Naive B cell (primary cell): ENCODE data around the gene UNC13B. TPM values are rescaled to one million over a fixed set of nuclear protein-coding genes. Genes with fewer than 3 reads are reported as not detected.
"Not testable (repeated sequence)": the region's sequence is repeated elsewhere in the genome, so short reads cannot be mapped to it uniquely, and the experiment has no call there.

Source experiments
- ATAC-seq, 2 donors: fragments of 150-1000 bp; cut with Tn5 transposase; 2 replicates each; pipeline ENCODE4 v1.10.0; 2021; ENCODE audit warnings: low read depth in 2 of 2, mild to moderate bottlenecking in 2 of 2, moderate library complexity in 2 of 2
- DNase-seq: peaks from one replicate; pipeline ENCODE4 v3.0.0; 2022
- H3K27ac Mint-ChIP-seq, 6 donors: one replicate each; pipeline ENCODE4 v1.8.0; 2020 to 2022; ENCODE audit warnings: mild to moderate bottlenecking in 6 of 6, mixed read lengths in 6 of 6, moderate library complexity in 5 of 6, inconsistent platforms in 2 of 6
- H3K27me3 Mint-ChIP-seq, 3 donors: one replicate each; pipeline ENCODE4 v1.8.0; 2021 to 2022; ENCODE audit warnings: mixed read lengths in 3 of 3, mild to moderate bottlenecking in 1 of 3
- H3K36me3 Mint-ChIP-seq, 2 donors: one replicate each; pipeline ENCODE4 v1.8.0; 2020 to 2022; ENCODE audit warnings: mixed read lengths in 2 of 2, inconsistent platforms in 1 of 2, mild to moderate bottlenecking in 1 of 2
- H3K4me1 Mint-ChIP-seq, 3 donors: one replicate each; pipeline ENCODE4 v1.8.0; 2020 to 2022; ENCODE audit warnings: mixed read lengths in 3 of 3, inconsistent platforms in 1 of 3, mild to moderate bottlenecking in 1 of 3, moderate library complexity in 1 of 3
- H3K4me3 Mint-ChIP-seq, 8 donors: one replicate each; pipeline ENCODE4 v1.8.0; 2020 to 2022; ENCODE audit warnings: mild to moderate bottlenecking in 8 of 8, mixed read lengths in 8 of 8, moderate library complexity in 8 of 8, inconsistent platforms in 2 of 8
- H3K9me3 Mint-ChIP-seq, 7 donors: one replicate each; pipeline ENCODE4 v1.8.0; 2020 to 2022; ENCODE audit warnings: mixed read lengths in 7 of 7, mild to moderate bottlenecking in 5 of 7, inconsistent platforms in 2 of 7, moderate library complexity in 1 of 7
- polyA plus RNA-seq, 6 donors: library from polyadenylated mRNA; unstranded; fragments of 300-500 nt; fragmentation: Illumina TruSeq; gene quantifications; one replicate each; pipeline ENCODE4 v1.2.3, GENCODE V29; 2021; ENCODE audit warnings: low read depth in 6 of 6

UNC13B gene
- polyA plus RNA-seq, 6 donors from 2014 or later = 0.12 TPM; not detected in 5

GRCh38 chr9:35404865-35405264 is 243.1 kb downstream of the UNC13B start:
- no peak for DNase-seq
- H3K4me3 Mint-ChIP-seq = no peak overlapping the region
- H3K27me3 Mint-ChIP-seq = peaks cover 4 to 28% (median 20%) of the 10 kb centered on the region in 3 donors
- peaks cover 0 to 3% (median 0%) of the 10 kb centered on the region in 7 donors for H3K9me3 Mint-ChIP-seq
- H3K36me3 Mint-ChIP-seq = no peaks in the 10 kb centered on the region
- no peak overlapping the region for H3K27ac Mint-ChIP-seq
- H3K4me1 Mint-ChIP-seq = peaks cover 0 to 8% (median 5%) of the 10 kb centered on the region in 3 donors
- ATAC-seq = no peak

GRCh38 chr9:35406183-35406959 is 244.6 kb downstream of the UNC13B start:
- Mint-ChIP-seq H3K4me3 (peak overlapping the region in 1 of 8 donors; percentile 56), H3K27me3 (peaks cover 4 to 29% (median 21%) of the 10 kb centered on the region in 3 donors), H3K36me3 (no peaks in the 10 kb centered on the region), H3K4me1 (peaks cover 0 to 8% (median 5%) of the 10 kb centered on the region in 3 donors), H3K9me3 (peaks cover 0 to 3% (median 0%) of the 10 kb centered on the region in 7 donors), H3K27ac (no peak overlapping the region)
- ATAC-seq = peak in 1 of 2 donors; percentile 47
- no peak for DNase-seq

- DNase-seq (no peak), ATAC-seq (peak; percentile 41 to 63)
- peaks cover 10 to 42% (median 35%) of the 10 kb centered on the region in 3 donors for H3K27me3 Mint-ChIP-seq
- H3K4me1 Mint-ChIP-seq = peaks cover 0 to 8% (median 5%) of the 10 kb centered on the region in 3 donors
- peaks cover 0 to 3% (median 0%) of the 10 kb centered on the region in 7 donors for H3K9me3 Mint-ChIP-seq
- no peaks in the 10 kb centered on the region for H3K36me3 Mint-ChIP-seq
- no peak overlapping the region for H3K27ac Mint-ChIP-seq
- no peak overlapping the region for H3K4me3 Mint-ChIP-seq
Measured at GRCh38 chr9:35407846-35408245, 246.0 kb downstream of the UNC13B start.

GRCh38 chr9:35409434-35409833 is 247.6 kb downstream of the UNC13B start:
- H3K27me3 Mint-ChIP-seq = peaks cover 16 to 41% (median 39%) of the 10 kb centered on the region in 3 donors
- H3K36me3 Mint-ChIP-seq, H3K4me1 Mint-ChIP-seq, DNase-seq, H3K9me3 Mint-ChIP-seq, H3K4me3 Mint-ChIP-seq, ATAC-seq, H3K27ac Mint-ChIP-seq: not testable (repeated sequence)

- H3K9me3 Mint-ChIP-seq = peaks cover 0 to 6% (median 2%) of the 10 kb centered on the region in 7 donors
- peaks cover 46 to 58% (median 47%) of the 10 kb centered on the region in 3 donors for H3K27me3 Mint-ChIP-seq
Measured at GRCh38 chr9:35414889-35415288, 253.1 kb downstream of the UNC13B start.

GRCh38 chr9:35415402-35416097 is 253.7 kb downstream of the UNC13B start:
- no peaks in the 10 kb centered on the region for H3K4me1 Mint-ChIP-seq
- H3K27me3 Mint-ChIP-seq = peaks cover 47 to 59% (median 53%) of the 10 kb centered on the region in 3 donors
- H3K27ac Mint-ChIP-seq = no peak overlapping the region
- DNase-seq = no peak
- H3K4me3 Mint-ChIP-seq = no peak overlapping the region
- H3K36me3 Mint-ChIP-seq = no peaks in the 10 kb centered on the region
- no peak for ATAC-seq
- H3K9me3 Mint-ChIP-seq = peaks cover 0 to 6% (median 2%) of the 10 kb centered on the region in 7 donors

More at GRCh38 chr9:35414889-35415288, 253.1 kb downstream of the UNC13B start:
- no peaks in the 10 kb centered on the region for H3K4me1 Mint-ChIP-seq
- H3K4me3 Mint-ChIP-seq = no peak overlapping the region
- no peak overlapping the region for H3K27ac Mint-ChIP-seq
- H3K36me3 Mint-ChIP-seq = no peaks in the 10 kb centered on the region
- DNase-seq (no peak), ATAC-seq (no peak)

- Mint-ChIP-seq H3K4me3 (no peak overlapping the region), H3K27me3 (peaks cover 47 to 59% (median 58%) of the 10 kb centered on the region in 3 donors)
- DNase-seq = no peak
Measured at GRCh38 chr9:35416098-35416427, 254.3 kb downstream of the UNC13B start.

GRCh38 chr9:35422346-35422745 is 260.5 kb downstream of the UNC13B start:
- H3K36me3 Mint-ChIP-seq = peaks cover 0 to 7% of the 10 kb centered on the region in 2 donors
- H3K4me3 Mint-ChIP-seq = no peak overlapping the region

More at GRCh38 chr9:35416098-35416427, 254.3 kb downstream of the UNC13B start:
- no peak for ATAC-seq
- Mint-ChIP-seq H3K9me3 (peaks cover 0 to 6% (median 2%) of the 10 kb centered on the region in 7 donors), H3K36me3 (no peaks in the 10 kb centered on the region), H3K4me1 (no peaks in the 10 kb centered on the region), H3K27ac (no peak overlapping the region)

GRCh38 chr9:35422753-35423152 is 260.9 kb downstream of the UNC13B start:
- Mint-ChIP-seq H3K27ac (peak overlapping the region in 1 of 6 donors; percentile 36), H3K4me1 (no peaks in the 10 kb centered on the region), H3K9me3 (peaks cover 0 to 9% (median under 1%) of the 10 kb centered on the region in 7 donors), H3K27me3 (peaks cover 21 to 40% (median 31%) of the 10 kb centered on the region in 3 donors), H3K4me3 (no peak overlapping the region), H3K36me3 (peaks cover 0 to 7% of the 10 kb centered on the region in 2 donors)
- DNase-seq (no peak), ATAC-seq (no peak)

More at GRCh38 chr9:35422346-35422745, 260.5 kb downstream of the UNC13B start:
- Mint-ChIP-seq H3K4me1 (no peaks in the 10 kb centered on the region), H3K9me3 (peaks cover 0 to 6% (median 0%) of the 10 kb centered on the region in 7 donors), H3K27ac (peak overlapping the region in 1 of 6 donors; percentile 36), H3K27me3 (peaks cover 21 to 43% (median 34%) of the 10 kb centered on the region in 3 donors)
- ATAC-seq = no peak
- no peak for DNase-seq

- Mint-ChIP-seq H3K27ac (peak overlapping the region in 1 of 6 donors; percentile 21), H3K4me1 (no peaks in the 10 kb centered on the region), H3K4me3 (no peak overlapping the region), H3K27me3 (peaks cover 20 to 40% (median 31%) of the 10 kb centered on the region in 3 donors), H3K9me3 (peaks cover 4 to 10% (median 6%) of the 10 kb centered on the region in 7 donors), H3K36me3 (peaks cover 6 to 14% of the 10 kb centered on the region in 2 donors)
- DNase-seq (no peak), ATAC-seq (no peak)
Measured at GRCh38 chr9:35423499-35423898, 261.7 kb downstream of the UNC13B start.

- peaks cover 9 to 21% (median 12%) of the 10 kb centered on the region in 7 donors for H3K9me3 Mint-ChIP-seq
- H3K27ac Mint-ChIP-seq = no peak overlapping the region
- no peak for ATAC-seq
- H3K27me3 Mint-ChIP-seq = peaks cover 18 to 47% (median 34%) of the 10 kb centered on the region in 3 donors
- H3K4me1 Mint-ChIP-seq = no peaks in the 10 kb centered on the region
- no peak overlapping the region for H3K4me3 Mint-ChIP-seq
- DNase-seq = no peak
- peaks cover 8 to 19% of the 10 kb centered on the region in 2 donors for H3K36me3 Mint-ChIP-seq
Measured at GRCh38 chr9:35424356-35425352, 262.8 kb downstream of the UNC13B start.

- H3K4me3 Mint-ChIP-seq = no peak overlapping the region
- no peak for DNase-seq
- ATAC-seq = no peak
- peaks cover 25 to 37% (median 30%) of the 10 kb centered on the region in 3 donors for H3K27me3 Mint-ChIP-seq
- H3K9me3 Mint-ChIP-seq = peaks cover 9 to 23% (median 12%) of the 10 kb centered on the region in 7 donors
- H3K36me3 Mint-ChIP-seq = peaks cover 8 to 19% of the 10 kb centered on the region in 2 donors
- no peak overlapping the region for H3K27ac Mint-ChIP-seq
- H3K4me1 Mint-ChIP-seq = no peaks in the 10 kb centered on the region
Measured at GRCh38 chr9:35426627-35427026, 264.8 kb downstream of the UNC13B start.
